GM12878 (cell line): ENCODE data around the gene NUDCD3. TPM values are rescaled to one million over a fixed set of nuclear protein-coding genes. Genes with fewer than 3 reads are reported as not detected.

ENCODE experiments used
- ATAC-seq: fragments of 200-7000 bp; cut with Tn5 transposase; 3 replicates; pipeline ENCODE4 v1.9.1; 2020; ENCODE audit warnings: mild to moderate bottlenecking, moderate library complexity
- BruUV-seq: library from RNA; stranded (reverse); fragments of 400-500 nt; replicated peaks from 2 replicates; lab custom pipeline; 2021; lab: Mats Ljungman, UMichigan
- CTCF ChIA-PET: fragments of 300-600 bp; sonication (Branson Sonifier 250); formaldehyde crosslinking; extraction: SDS; loops from one replicate; lab custom pipeline; 2021; ENCODE audit warnings: inconsistent platforms; lab: Yijun Ruan, JAX
- POLR2A ChIA-PET: fragments of 350-600 bp; formaldehyde crosslinking; extraction: SDS; loops from one replicate; lab custom pipeline; 2021; ENCODE audit warnings: inconsistent platforms; lab: Charles Lee
- RAD21 ChIA-PET: fragments of 300-600 bp; sonication (Branson Sonifier 250); formaldehyde crosslinking; loops from one replicate; lab custom pipeline; 2023; ENCODE audit warnings: antibody characterized with exemption; ENCODE audit not compliant: unreplicated experiment; lab: Charles Lee
- SMC1A ChIA-PET: fragments of 300-600 bp; sonication (Branson Sonifier 250); formaldehyde crosslinking; loops from one replicate; lab custom pipeline; 2023; ENCODE audit not compliant: unreplicated experiment, uncharacterized antibody; lab: Charles Lee
- DNase-seq: peaks from one replicate; pipeline ENCODE4 v3.0.0-alpha.2; 2011; ENCODE audit warnings: low read depth, low spot score
- FAIRE-seq: peaks from 3 replicates; lab custom pipeline; 2011; peaks lifted over from hg19 to GRCh38; lab: Jason Lieb, UNC
- H2AFZ ChIP-seq: 2 replicates; pipeline ENCODE4 v1.6.0; 2011; ENCODE audit warnings: low read depth, low read length, control low read depth; ENCODE audit not compliant: control insufficient read depth
- H3K27ac ChIP-seq: 2 replicates; pipeline ENCODE4 v1.5.1; 2011; ENCODE audit warnings: control low read depth; ENCODE audit not compliant: control insufficient read depth, insufficient read depth
- H3K27me3 ChIP-seq, 2 experiments: replicated peaks in 1 of 2; 2 replicates each; pipeline versions ENCODE4 v1.6.0 to v1.6.1; 2011; ENCODE audit warnings: low read length in 1 of 2; ENCODE audit not compliant: control insufficient read depth in 2 of 2, insufficient read depth in 2 of 2
- H3K36me3 ChIP-seq, 2 experiments: 2 replicates each; pipeline ENCODE4 v1.5.1; 2011; ENCODE audit warnings: low read length in 1 of 2; ENCODE audit not compliant: control insufficient read depth in 2 of 2, insufficient read depth in 2 of 2
- H3K4me1 ChIP-seq: 2 replicates; pipeline ENCODE4 v1.6.1; 2011; ENCODE audit warnings: mild to moderate bottlenecking, low read length, moderate library complexity, mixed read lengths; ENCODE audit not compliant: control insufficient read depth, insufficient read depth
- H3K4me2 ChIP-seq: 2 replicates; pipeline ENCODE4 v1.6.0; 2011; ENCODE audit warnings: control low read depth; ENCODE audit not compliant: control insufficient read depth, insufficient read depth
- H3K4me3 ChIP-seq: fragments of 200-600 bp; sonication (generic); 2 replicates; pipeline ENCODE4 v1.5.1; 2016
- H3K79me2 ChIP-seq: 2 replicates; pipeline ENCODE4 v1.6.0; 2011; ENCODE audit warnings: low read length; ENCODE audit not compliant: control insufficient read depth, insufficient read depth
- H3K9ac ChIP-seq: 2 replicates; pipeline ENCODE4 v1.8.0; 2011; ENCODE audit warnings: low read length, control low read depth, mixed read lengths; ENCODE audit not compliant: control insufficient read depth, insufficient read depth
- H3K9me3 ChIP-seq: replicated peaks from 3 replicates; pipeline ENCODE4 v1.5.1; 2011; ENCODE audit warnings: mild to moderate bottlenecking, low read length; ENCODE audit not compliant: control insufficient read depth, insufficient read depth
- H4K20me1 ChIP-seq: 2 replicates; pipeline ENCODE4 v1.6.0; 2011; ENCODE audit not compliant: control insufficient read depth, insufficient read depth
- CBX3 ChIP-seq: fragments of 200-600 bp; sonication (generic); IDR thresholded peaks from 2 replicates; pipeline ENCODE4 v1.6.1; 2016; ENCODE audit warnings: low read depth, borderline replicate concordance
- E4F1 ChIP-seq: fragments of 450-650 bp; IDR thresholded peaks from 2 replicates; pipeline ENCODE4 v1.6.1; 2018; ENCODE audit warnings: borderline replicate concordance, mild to moderate bottlenecking; ENCODE audit not compliant: partially characterized antibody
- HCFC1 ChIP-seq: fragments of 150-350 bp; IDR thresholded peaks from 2 replicates; pipeline ENCODE4 v1.6.1; 2014; ENCODE audit warnings: low read length
- JUND ChIP-seq: IDR thresholded peaks from 2 replicates; pipeline ENCODE4 v1.6.1; 2012; ENCODE audit warnings: low read depth, mild to moderate bottlenecking, low read length, improper control_type of control experiment, moderate library complexity
- PKNOX1 ChIP-seq: fragments of 450-650 bp; IDR thresholded peaks from 2 replicates; pipeline ENCODE4 v1.6.1; 2016; ENCODE audit warnings: mild to moderate bottlenecking
- RBBP5 ChIP-seq: fragments of 200-600 bp; sonication (generic); conservative IDR thresholded peaks from 2 replicates; pipeline ENCODE4 v1.6.1; 2016
- RUNX3 ChIP-seq: IDR thresholded peaks from 2 replicates; pipeline ENCODE4 v1.6.1; 2012; ENCODE audit warnings: low read length, inconsistent platforms
- SIX5 ChIP-seq: IDR thresholded peaks from 2 replicates; pipeline ENCODE4 v1.6.1; 2011; ENCODE audit warnings: mild to moderate bottlenecking, low read depth, low read length, moderate library complexity; ENCODE audit not compliant: severe bottlenecking
- YY1 ChIP-seq: IDR thresholded peaks from 2 replicates; pipeline ENCODE4 v1.6.1; 2011; ENCODE audit warnings: low read depth, mild to moderate bottlenecking, low read length
- ZNF207 ChIP-seq: fragments of 450-650 bp; IDR thresholded peaks from 2 replicates; pipeline ENCODE4 v1.6.1; 2014; ENCODE audit warnings: antibody characterized with exemption, mild to moderate bottlenecking, borderline replicate concordance
- ZNF592 ChIP-seq: fragments of 450-650 bp; IDR thresholded peaks from 2 replicates; pipeline ENCODE4 v1.6.1; 2017; ENCODE audit warnings: mild to moderate bottlenecking, moderate library complexity
- WGBS: methylation state at CpG from one replicate; pipeline ENCODE4 v1.1.6; 2016; ENCODE audit warnings: low lambda C conversion rate; ENCODE audit not compliant: insufficient replicate concordance, insufficient coverage; ENCODE audit errors: missing lambda C conversion rate; 5-methylcytosine and 5-hydroxymethylcytosine counted together
- in situ Hi-C: fragments of 300-500 bp; cut with MboI; formaldehyde crosslinking; loops from 9 replicates; pipeline ENCODE4 v1.14.3; 2018; ENCODE audit warnings: mixed read lengths
- intact Hi-C: fragments of 100-400 bp; cut with micrococcal nuclease; formaldehyde crosslinking; loops from one replicate; pipeline ENCODE4 v1.14.2; 2022; ENCODE audit not compliant: unreplicated experiment
- polyA plus RNA-seq, 11 experiments: library from polyadenylated mRNA; depleted of rRNA in 4 of 11; unstranded in 6 of 11; stranded (reverse) in 5 of 11; fragments of >200 nt; fragmentation: Nextera tagmentation in 4 of 11; fragmentation: Illumina TruSeq in 1 of 11; extraction: Ambion mirVana in 4 of 11; extraction: Trizol in 1 of 11; gene quantifications; 1 replicate in 1 of 11; 2 replicates in 10 of 11; pipeline versions ENCODE4 v1.2.1 to v1.2.3, GENCODE V29; 2011 to 2016; ENCODE audit warnings: inconsistent platforms in 2 of 11, missing spikeins in 2 of 11, low read depth in 1 of 11
- total RNA-seq, 4 experiments: library from RNA; depleted of rRNA in 3 of 4; stranded (reverse); fragments of >200 nt in 3 of 4; fragmentation: Illumina TruSeq in 1 of 4; extraction: Trizol in 1 of 4; gene quantifications; 2 replicates each; pipeline versions ENCODE4 v1.2.1 to v1.2.3, GENCODE V29; 2013 to 2021

Gene NUDCD3
- total and polyA plus RNA-seq, 10 of the 15 experiments (the other 5 are each of a cell fraction or from before 2014, with no cell fraction given): 25.0 to 89.8 (median 46.4) TPM

GRCh38 chr7:44497155-44498027 lies 6.9 kb upstream of the NUDCD3 start:
- H3K9me3 ChIP-seq: no peaks in the 10 kb centered on the region
- DNase-seq (no peak), ATAC-seq (no peak)

More at GRCh38 chr7:44497155-44498027, 6.9 kb upstream of the NUDCD3 start:
- no peak overlapping the region for H3K27ac ChIP-seq
- no peak overlapping the region for H3K9ac ChIP-seq
- H3K4me2 ChIP-seq: no peak overlapping the region
- CTCF ChIA-PET: interaction anchor here (2.0 kb wide), 1 partner anchor 68 kb away, joined by 5 read pairs; no protein-coding TSS in a partner anchor
- H2AFZ ChIP-seq: no peak overlapping the region
- in situ Hi-C loops (no loop called here), intact Hi-C loops (loop anchor here (10.0 kb wide), 1 partner anchor 483 kb away; no protein-coding TSS in a partner anchor)
- SMC1A ChIA-PET: interaction anchor here (1.1 kb wide), 1 partner anchor 18 kb away, joined by 4 read pairs; no protein-coding TSS in a partner anchor
- WGBS: 78% methylated on average over 5 of the region's 5 CpGs
- no TSS peak for BruUV-seq
- TF ChIP-seq PKNOX1: no peak
- TF ChIP-seq RUNX3: no peak
- no peak for TF ChIP-seq ZNF207
- TF ChIP-seq RBBP5: no peak
- TF ChIP-seq CBX3: no peak
- no peak for TF ChIP-seq JUND
- no peak for TF ChIP-seq SIX5
- TF ChIP-seq ZNF592: no peak
- TF ChIP-seq HCFC1: no peak
- TF ChIP-seq YY1: no peak
- TF ChIP-seq E4F1: no peak
- no peak overlapping the region for H3K4me3 ChIP-seq
- H3K4me1 ChIP-seq: no peaks in the 10 kb centered on the region
- FAIRE-seq: no peak
- no peaks in the 10 kb centered on the region for H3K27me3 ChIP-seq
- H3K36me3 ChIP-seq: no peaks in the 10 kb centered on the region
- RAD21 ChIA-PET: no interaction called here
- POLR2A ChIA-PET: no interaction called here
- H3K79me2 ChIP-seq: no peaks in the 10 kb centered on the region
- H4K20me1 ChIP-seq: no peaks in the 10 kb centered on the region
